Renal cortical epithelial cell (primary cell): Measurements from ENCODE around the gene SCGB1C2. TPM values are rescaled to one million over a fixed set of nuclear protein-coding genes. Genes with fewer than 3 reads are reported as not detected.
A peak's percentile ranks its signal among the peaks of the same experiment; 100 is the strongest.
"Not testable (repeated sequence)": the region's sequence is repeated elsewhere in the genome, so short reads cannot be mapped to it uniquely, and the experiment has no call there.

ENCODE experiments used
- DNase-seq: peaks from one replicate; pipeline ENCODE4 v3.0.0-alpha.2; 2011; ENCODE audit warnings: low read depth
- total RNA-seq: library from RNA; depleted of rRNA; stranded (reverse); fragments of >200 nt; gene quantifications from 2 replicates; pipeline ENCODE4 v1.2.3, GENCODE V29; 2014

Gene SCGB1C2
- total RNA-seq, 1 donor from 2014 or later, result not detected

DNA sequence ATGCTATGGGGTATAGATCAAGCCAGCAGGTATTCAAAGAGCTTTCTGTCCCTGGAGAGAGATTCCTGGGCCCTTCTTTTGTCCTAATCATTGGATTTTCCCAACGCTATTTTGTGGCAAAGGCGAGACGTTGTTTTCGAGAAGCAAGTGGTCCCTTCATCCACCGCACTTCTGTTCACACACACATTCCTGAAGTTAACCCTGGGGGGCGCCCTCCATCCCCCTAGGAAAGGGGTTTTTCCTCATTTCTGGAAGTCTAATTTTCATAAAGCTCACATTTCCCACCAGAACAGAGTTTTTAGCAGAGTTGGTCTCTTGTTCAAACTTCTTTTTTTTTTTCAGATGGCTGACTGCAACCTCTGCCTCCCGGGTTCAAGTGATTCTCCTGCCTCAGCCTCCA, 11.9 kb downstream of the SCGB1C2 start:
- DNase-seq, result no peak

DNA sequence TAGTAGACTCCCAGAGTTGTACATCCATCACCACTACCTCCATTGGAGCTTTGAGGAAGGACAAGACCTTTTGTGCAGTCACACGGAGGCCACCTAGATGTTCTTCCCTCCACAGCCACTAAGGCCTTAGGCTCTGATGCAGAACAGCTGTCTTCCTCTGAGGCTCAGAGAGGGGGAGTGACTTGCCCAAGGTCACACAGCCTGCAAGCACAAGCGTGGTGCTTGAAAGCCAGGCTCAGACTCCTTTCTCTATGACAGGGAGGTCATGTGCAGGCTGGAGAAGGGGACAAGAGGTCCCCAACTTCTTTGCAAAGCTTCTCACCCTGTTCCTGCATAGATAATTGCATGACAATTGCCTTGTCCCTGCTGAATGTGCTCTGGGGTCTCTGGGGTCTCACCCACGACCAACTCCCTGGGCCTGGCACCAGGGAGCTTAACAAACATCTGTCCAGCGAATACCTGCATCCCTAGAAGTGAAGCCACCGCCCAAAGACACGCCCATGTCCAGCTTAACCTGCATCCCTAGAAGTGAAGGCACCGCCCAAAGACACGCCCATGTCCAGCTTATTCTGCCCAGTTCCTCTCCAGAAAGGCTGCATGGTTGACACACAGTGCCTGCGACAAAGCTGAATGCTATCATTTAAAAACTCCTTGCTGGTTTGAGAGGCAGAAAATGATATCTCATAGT, 12.7 kb downstream of the SCGB1C2 start:
- no peak for DNase-seq

DNA sequence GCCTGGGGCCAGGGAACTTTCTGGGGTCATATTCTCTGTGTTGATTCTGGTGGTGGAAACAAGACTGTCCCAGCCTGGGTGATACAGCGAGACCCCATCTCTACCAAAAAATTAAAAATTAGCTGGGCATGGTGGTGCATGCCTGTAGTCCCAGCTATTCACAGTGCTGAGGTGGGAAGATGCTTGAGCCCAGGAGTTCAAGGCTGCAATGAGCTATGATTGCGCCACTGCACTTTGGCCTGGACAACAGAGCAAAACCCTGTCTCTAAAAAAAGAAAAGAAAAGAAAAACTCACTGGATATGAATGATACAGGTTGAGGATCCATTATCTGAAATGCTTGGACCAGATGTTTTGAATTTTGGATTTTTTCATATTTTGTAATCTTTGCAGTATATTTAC, 13.6 kb downstream of the SCGB1C2 start:
- no peak for DNase-seq

DNA sequence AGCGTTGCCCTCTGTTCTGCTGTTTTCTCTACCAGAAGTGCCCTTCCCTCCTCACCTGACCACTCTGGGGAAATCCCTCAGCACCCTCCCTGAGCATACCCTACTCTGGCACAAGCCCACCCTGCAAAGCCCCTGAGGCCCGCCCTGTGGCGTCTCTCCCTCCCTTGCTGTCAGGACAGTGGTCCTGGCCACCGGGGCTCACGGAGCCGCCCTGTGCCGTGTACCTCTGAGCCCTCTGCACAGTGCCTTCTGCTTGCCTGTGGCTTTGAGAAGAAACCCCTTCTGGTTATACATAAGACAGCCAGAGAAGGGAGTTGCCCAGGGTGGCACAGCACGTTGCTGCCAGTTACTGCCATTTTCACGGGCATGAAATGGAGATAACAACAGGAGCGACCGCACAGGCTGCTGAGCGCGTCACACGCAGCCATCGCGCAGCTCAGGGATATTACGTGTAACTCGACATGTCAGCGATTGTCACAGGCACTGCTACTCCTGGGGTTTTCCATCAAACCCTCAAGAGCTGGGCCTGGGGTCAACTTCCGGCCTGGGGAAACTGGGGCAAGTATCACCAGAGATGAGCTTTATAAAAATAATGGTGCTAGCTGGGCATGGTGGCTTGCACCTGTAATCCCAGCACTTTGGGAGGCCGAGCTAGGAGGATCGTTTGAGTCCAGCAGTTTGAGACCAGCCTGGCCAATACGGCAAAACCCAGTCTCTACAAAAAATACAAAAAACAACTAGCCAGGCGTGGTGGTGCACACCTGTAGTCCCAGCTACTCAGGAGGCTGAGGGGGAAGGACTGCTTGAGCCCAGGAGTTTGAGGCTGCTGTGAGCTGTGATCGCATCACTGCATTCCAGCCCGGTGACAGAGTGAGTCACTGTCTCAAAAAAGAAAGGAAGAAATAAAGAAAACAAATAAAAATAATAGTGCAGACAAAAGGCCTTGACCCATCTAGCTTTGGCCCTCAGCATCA, 14.8 kb downstream of the SCGB1C2 start:
- peak; percentile 20 for DNase-seq

DNA sequence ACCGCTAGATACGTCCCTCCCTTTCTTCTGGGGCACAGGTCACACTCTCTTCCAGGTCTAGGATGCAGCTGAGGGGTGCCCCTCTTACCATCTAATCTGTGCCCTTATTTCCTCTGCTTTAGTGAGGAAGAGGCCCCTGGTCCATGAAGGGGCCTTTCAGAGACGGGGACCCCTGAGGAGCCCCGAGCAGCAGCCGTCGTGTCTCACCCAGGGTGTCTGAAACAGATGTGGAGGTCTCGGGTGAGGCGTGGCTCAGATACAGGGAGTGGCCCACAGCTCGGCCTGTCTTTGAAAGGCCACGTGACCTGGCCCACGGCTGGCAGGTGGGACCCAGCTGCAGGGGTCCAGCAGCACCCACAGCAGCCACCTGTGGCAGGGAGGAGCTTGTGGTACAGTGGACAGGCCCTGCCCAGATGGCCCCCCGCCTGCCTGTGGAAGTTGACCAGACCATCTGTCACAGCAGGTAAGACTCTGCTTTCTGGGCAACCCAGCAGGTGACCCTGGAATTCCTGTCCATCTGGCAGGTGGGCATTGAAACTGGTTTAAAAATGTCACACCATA, 15.6 kb downstream of the SCGB1C2 start:
- DNase-seq, result no peak

DNA sequence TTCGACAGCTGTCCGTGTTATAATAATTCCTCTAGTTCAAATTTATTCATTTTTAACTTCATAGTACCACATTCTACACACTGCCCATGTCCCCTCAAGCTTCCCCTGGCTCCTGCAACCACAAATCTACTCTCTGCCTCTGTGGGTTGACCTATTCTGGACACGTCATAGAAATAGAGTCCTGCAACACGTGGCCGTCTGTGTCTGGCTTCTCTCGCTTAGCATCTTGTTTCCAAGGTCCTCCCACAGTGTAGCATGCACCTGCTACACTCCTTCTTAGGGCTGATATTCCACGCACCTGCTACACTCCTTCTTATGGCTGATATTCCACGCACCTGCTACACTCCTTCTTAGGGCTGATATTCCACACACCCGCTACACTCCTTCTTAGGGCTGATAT, 16.5 kb downstream of the SCGB1C2 start:
- DNase-seq, result no peak

DNA sequence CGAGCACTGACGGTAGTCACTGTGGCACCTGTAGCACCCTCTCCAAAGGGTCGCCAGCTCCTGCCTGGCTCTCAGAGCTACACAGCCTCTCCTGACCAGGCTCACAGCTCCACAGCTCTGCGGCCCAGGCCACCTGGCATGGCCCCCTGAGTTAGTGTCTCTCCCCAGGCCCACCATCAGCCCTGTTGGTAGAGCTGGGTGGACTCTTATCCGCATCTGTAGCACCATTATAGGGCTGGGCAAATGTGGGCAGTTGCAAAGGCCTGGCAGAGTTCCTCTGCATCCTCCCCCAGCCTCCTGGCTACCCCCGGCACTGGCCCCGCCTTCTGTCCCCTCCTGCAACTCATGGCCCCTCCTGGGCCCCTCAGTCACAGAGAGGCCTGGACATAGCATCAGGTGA, 18.2 kb downstream of the SCGB1C2 start:
- no peak for DNase-seq

DNA sequence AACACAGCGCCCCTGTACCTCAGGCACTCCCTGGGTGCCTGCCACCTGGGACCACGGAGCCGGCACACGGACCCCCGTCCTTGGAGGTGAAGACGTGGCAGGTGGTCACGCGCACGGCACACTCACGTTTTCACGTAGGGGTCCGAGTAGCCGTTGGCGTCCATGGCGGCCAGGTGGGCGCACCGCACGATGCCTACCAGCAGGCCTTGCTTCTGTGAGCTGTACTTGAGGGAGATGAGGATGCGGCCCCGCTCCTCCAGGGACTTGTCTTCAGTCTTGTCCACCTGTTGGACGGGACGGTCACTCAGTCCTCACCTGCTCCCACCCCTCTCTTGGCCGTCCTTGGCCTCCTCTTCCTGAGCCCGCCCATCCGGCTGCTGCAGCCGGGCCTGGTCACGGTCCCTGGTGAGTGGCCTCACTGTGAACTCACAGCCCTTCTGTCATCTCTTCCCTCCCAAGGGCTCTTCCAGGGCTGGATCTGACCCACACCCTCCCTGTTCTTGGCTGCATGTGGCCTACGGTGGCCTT, 18.8 kb downstream of the SCGB1C2 start:
- DNase-seq, result no peak

DNA sequence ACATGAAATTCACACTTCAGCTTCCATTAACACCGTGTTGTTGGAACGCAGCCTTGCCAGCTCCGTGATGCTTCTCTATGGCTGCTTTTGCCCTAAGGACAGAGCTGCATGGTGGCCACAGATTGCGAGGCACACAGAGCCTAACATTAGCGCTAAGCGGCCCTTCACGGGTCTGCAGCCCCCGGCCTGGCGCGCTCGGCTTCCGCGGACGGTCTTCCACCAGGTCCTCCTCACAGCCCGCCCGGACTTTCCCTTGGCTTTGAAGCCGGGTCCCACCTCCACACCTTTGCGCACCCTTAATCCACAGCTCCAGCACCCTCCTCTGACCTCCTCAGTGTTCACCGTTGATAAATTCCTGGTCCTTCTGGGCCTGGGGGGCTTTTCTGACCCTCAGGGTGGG, 19.6 kb downstream of the SCGB1C2 start:
- no peak for DNase-seq

DNA sequence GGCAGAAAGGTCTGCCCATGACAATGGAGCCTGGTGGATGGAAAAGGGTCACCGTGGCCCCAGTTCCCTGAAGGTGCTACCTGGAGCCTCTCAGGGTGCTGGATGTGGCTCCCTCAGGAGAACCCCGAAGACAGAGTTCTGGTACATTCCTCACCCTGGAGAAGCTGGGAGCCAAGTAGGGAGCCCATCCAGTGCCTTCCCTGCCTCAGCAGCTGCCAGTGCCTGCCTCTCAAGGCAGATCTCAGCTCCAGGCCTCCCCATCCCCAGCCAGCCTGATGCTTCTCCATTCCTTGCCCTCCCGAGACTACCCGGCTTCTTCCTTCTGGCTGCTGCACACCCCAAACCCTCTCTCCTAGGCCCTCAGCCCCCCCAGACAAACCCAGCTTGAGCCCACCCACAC, 20.5 kb downstream of the SCGB1C2 start:
- no peak for DNase-seq

DNA sequence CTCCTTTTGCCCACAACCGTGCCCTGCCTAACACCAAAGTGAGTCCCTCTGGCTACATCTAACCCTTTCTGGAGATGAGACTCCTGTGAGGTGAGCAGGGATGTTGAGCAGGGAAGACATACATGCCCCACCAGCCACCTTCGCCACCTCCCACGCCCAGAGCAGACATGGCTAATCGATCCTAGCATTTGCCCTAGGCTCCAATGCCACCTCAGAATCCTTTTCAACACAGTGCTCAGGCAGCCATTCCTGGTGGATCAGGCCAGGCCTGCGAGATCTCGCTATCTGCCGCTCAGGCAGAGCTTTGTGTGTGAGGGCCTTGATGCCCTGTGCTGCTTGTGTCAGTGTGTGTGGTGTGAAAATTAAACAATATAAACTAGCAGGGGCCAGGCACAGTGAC, 21.0 kb downstream of the SCGB1C2 start:
- no peak for DNase-seq

DNA sequence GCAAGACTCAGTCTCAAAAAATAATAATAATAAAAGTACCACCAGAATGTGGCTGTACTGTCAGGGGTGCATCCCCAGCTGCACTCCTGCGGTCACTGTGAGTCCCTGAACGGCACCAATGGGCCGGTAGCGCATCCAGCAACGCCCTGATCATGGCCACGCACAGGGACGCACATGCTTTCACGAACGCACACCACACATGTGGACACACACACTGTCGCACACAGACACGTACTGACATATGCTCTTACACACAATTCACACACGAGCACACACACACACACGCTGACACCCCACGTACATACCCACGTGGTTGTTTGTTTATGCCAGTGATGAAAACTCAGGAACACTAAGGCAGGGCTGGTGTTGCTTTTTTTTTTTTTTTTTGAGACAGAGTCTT, 22.2 kb downstream of the SCGB1C2 start:
- DNase-seq, result no peak

DNA sequence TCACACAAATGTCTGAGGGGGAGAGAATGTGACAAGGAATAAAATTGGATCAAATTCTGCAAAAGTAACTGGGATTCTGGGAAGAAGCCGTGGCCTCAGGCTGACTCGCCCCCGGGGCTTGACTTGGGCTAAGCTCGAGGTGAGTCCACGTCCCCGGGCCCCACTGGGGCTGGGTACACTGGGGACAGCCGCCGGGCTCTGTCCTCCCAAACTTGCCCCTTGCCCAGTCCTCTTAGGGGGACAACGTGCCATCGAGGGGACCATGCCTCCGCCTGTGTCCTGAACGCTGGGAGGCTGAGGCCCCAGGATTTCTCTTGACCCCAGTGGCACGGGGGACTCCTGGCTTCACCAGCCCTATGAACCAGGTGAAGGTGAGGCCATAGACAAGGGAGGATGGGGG, 23.0 kb downstream of the SCGB1C2 start:
- no peak for DNase-seq

DNA sequence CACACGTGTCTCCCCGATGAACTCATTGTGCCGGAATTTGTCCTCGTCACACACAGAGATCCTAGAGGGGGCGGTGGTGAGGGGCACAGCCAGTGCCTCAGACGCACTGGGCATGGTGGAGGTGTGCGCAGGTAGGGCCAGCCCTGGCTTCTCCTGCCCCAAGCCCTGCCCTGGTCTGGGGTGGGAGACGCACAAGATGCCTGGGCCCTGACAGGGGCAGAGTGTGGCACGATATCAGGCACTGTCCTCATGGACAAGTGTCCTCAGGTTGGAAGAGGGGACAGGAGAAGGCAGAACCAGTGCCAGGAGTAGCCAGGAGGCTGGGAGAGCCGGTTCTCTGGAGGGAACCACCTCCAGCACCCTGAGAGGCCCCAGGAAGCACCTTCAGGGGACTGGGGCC, 24.1 kb downstream of the SCGB1C2 start:
- no peak for DNase-seq

DNA sequence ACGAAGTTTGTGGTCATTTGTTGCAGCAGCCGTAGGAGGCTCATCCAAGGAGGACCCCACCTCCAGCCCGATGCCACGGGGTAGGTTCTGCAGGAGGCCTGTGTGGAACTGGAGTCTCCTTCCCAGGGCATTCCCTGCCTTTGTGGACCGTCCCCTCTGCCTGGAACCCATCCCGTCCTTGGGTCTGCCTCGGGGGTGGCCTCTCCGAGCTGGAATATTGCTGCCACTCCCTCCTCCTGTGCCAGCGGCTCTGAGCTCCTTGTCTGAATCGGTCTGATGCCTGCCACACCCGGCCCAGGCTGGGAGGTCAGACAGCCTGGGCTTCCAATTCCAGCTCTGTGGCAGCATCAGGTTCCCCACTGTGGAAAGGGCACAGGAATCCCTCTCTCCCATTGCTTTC, 25.3 kb downstream of the SCGB1C2 start:
- DNase-seq, result no peak

DNA sequence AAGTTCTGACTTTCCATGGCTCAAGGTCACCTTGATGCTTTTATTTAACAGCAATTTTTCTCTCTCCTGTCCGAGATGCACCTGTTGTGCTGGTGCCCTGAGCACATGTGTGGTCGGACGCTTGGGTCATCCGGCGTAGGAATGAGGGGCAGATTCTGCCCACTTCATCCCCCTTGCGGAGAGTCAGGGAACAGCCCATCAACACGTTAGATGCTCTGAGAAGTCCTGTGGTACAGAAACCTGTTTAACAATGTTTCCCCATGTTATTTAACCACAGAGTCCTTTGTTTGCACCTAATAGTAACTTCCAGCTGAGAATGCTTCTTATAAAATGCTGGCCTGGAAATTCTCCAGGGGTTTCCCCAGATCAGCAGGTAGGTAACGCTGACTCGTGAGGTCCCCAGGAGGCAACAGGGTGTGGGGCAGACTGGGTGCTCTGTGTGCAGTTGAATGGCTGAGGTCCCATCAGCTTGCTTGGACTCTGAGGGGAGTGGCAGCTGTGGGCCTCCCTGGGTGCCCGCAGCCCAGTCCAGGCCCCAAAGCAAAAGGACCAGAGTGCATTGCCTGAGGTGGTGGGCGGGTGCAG, 26.2 kb downstream of the SCGB1C2 start:
- DNase-seq, result peak; percentile 44

DNA sequence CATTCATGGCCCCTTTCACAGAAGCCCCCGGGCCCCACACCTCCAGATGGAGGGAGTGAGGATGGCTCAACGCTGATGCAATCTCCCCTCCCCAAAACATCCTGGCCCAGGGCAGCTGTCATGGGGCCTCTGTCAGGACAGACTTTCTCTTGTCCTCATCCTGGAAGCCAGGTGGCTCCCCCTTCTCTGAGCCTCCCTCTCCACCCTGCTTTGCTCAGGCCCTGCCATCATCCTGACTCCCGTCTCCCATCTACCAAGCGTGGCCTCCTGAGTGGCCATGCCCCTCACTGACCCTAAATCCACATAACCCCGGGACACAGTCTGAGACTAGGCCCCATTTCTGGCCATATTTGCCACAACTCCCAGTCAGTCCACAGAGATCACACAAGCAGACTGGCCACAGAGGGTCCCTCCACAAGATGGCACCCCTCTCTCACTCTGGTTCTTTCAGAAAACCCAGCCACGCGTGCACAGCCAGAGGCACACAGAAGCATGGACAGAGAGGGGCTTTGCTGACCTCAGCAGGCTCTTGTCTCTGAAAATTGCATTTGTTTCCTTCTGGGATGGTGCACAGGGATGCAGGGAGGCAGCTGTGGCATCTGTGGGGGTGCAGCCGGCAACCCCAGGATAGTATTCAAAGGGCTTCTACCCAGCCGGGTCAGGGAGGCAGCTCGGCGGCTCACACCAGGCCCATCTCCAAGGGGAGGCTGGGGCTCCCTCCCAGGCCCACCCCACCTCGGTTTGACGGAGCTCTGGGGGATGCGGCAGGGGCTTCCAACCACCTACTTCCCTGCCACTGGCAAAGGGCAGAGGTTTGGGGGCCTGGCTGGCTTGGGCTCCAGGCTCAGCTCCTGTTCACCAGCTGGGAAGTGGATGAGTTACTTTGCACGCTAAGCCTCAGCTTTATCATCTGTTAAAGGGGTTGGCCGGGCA, 27.2 kb downstream of the SCGB1C2 start:
- DNase-seq, result peak; percentile 19

DNA sequence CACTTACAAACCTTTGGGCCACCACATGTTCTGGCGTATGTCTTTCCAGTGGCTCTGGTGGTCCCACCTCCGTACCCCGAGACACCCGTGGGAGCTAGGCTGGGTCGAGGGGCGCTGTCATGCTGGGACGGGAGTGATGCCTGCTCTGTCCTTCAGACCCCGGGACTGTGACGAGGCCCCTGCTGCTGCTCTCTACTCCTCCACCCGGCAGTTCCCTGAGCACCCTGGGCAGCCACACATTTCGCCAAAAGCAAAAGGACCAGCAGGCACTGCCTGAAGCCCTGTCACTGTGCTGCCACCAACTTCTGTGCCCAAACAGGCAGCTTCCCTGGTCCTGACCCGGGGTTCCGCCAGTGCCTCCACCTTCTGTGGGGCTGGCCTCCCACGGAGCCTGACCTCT, 28.6 kb downstream of the SCGB1C2 start:
- no peak for DNase-seq

DNA sequence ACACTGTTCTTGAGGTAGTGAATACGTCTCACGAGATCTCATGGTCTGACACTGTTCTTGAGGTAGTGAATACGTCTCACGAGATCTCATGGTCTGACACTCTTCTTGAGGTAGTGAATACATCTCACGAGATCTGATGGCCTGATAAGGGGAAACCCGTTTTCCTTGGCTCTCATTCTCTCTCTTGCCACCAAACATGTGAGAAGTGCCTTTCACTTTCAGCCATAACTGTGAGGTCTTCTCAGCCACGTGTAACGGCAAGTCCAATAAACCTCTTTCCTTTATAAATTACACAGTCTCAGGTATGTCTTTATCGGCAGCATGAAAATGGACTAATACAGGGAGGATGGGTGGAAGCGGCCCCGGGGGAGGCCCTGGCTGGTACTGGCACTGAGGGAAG, 31.2 kb downstream of the SCGB1C2 start:
- not testable (repeated sequence) for DNase-seq

DNA sequence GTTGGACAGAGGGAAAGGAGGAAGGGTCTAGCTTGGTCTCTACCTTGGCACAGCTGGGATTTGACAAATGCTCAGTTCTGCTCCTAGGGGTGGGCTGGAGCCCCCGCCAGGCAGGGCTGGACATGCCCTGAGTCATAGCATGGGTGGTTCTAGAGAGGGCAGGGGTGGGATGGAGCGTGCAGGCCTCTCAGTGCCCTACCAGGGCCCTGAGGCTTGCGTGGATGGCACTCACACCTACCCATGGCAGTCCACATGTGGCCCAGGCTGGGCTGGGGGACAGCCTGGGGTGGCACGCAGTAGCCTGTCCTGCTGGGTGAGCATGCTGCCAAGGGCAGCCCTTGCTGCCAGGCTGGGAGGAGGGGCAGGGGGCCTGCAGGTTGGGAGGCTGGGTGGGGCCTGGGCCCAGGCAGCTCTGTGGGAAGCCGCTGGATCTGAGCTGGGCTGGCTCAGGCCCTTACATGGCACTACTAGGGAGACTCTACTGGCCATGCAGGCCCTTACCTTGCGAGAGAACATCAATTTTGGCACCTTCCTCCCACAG, 32.8 kb downstream of the SCGB1C2 start:
- no peak for DNase-seq

DNA sequence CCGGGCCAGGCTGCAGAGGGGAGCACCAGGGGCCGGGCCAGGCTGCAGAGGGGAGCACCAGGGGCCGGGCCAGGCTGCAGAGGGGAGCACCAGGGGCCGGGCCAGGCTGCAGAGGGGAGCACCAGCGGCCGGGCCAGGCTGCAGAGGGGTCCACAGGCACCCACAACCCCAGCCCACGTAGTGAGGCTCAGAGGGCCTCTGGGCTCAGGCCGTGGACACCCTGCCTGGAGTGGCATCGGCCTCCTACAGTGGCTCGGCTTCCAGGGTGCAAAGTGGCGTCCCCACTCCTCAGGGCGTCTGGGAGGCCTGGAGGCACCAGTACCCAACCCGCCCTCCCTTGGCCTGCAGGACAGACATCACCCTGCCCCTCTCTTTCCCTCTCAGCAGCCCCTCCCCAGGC, 34.5 kb downstream of the SCGB1C2 start:
- DNase-seq, result no peak
